Calu3 (cell line): ENCODE data around the gene RBM33. TPM values are rescaled to one million over a fixed set of nuclear protein-coding genes. Genes with fewer than 3 reads are reported as not detected.

Experiments
- BruUV-seq: library from RNA; stranded (reverse); fragments of 400-500 nt; replicated peaks from 2 replicates; lab custom pipeline; 2021; lab: Mats Ljungman, UMichigan
- CTCF ChIA-PET: fragments of 300-600 bp; sonication (Branson Sonifier 250); formaldehyde crosslinking; loops from one replicate; lab custom pipeline; 2022; ENCODE audit warnings: antibody characterized with exemption; lab: Charles Lee
- DNase-seq: peaks from one replicate; pipeline ENCODE4 v3.0.0; 2022
- H3K27ac Mint-ChIP-seq: one replicate; pipeline ENCODE4 v1.8.0; 2022; ENCODE audit warnings: mixed read lengths; ENCODE audit not compliant: unreplicated experiment
- H3K27me3 Mint-ChIP-seq: one replicate; pipeline ENCODE4 v1.8.0; 2022; ENCODE audit warnings: mixed read lengths; ENCODE audit not compliant: unreplicated experiment
- H3K36me3 Mint-ChIP-seq: one replicate; pipeline ENCODE4 v1.8.0; 2022; ENCODE audit warnings: mild to moderate bottlenecking, moderate library complexity, mixed read lengths; ENCODE audit not compliant: insufficient read depth, unreplicated experiment
- H3K4me1 Mint-ChIP-seq: one replicate; pipeline ENCODE4 v1.8.0; 2022; ENCODE audit warnings: mild to moderate bottlenecking, low read depth, mixed read lengths; ENCODE audit not compliant: unreplicated experiment
- H3K4me3 Mint-ChIP-seq: one replicate; pipeline ENCODE4 v1.8.0; 2022; ENCODE audit warnings: mild to moderate bottlenecking, low read depth, moderate library complexity, mixed read lengths; ENCODE audit not compliant: unreplicated experiment
- H3K9me3 Mint-ChIP-seq: one replicate; pipeline ENCODE4 v1.8.0; 2022; ENCODE audit warnings: low read depth, mixed read lengths; ENCODE audit not compliant: unreplicated experiment
- CTCF ChIP-seq: fragments of 200-600 bp; IDR thresholded peaks from one replicate; pipeline ENCODE4 v1.8.0; 2022; ENCODE audit warnings: antibody characterized with exemption; ENCODE audit not compliant: unreplicated experiment
- intact Hi-C: fragments of 100-400 bp; cut with micrococcal nuclease; formaldehyde crosslinking; loops from one replicate; pipeline ENCODE4 v1.10.0; 2022; ENCODE audit not compliant: unreplicated experiment
- total RNA-seq: library from RNA; stranded (reverse); gene quantifications from 2 replicates; pipeline ENCODE4 v1.2.3, GENCODE V29; 2022

RBM33 gene
- total RNA-seq, 1 experiment from 2014 or later: 82.9 TPM

DNA sequence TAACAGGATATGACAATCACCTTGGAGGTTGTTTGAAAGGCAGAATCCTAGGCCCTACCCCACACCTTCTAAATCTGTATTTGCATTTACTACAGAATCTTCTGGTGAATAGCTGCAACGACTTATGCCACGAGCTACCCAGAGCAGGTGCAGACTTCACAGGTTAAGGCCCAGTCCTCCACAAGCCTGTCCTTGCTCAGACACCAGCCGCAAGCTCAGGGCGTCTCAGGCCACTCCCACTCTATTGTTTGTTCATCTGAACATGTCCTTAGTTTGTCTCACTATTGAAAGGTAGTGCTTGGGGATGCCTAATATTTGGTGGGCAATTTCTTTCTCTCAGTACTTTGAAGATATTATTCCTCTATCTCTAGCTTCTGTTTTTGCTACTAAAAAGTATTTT is 18.9 kb upstream of the RBM33 start:
- DNase-seq: no peak
- Mint-ChIP-seq H3K4me3 (no peak overlapping the region), H3K4me1 (no peaks in the 10 kb centered on the region), H3K27me3 (no peaks in the 10 kb centered on the region), H3K27ac (no peak overlapping the region), H3K9me3 (peaks cover 8% of the 10 kb centered on the region), H3K36me3 (no peaks in the 10 kb centered on the region)
- CTCF ChIA-PET: no interaction called here
- no TSS peak for BruUV-seq
- TF ChIP-seq CTCF: no peak
- intact Hi-C loops: no loop called here

DNA sequence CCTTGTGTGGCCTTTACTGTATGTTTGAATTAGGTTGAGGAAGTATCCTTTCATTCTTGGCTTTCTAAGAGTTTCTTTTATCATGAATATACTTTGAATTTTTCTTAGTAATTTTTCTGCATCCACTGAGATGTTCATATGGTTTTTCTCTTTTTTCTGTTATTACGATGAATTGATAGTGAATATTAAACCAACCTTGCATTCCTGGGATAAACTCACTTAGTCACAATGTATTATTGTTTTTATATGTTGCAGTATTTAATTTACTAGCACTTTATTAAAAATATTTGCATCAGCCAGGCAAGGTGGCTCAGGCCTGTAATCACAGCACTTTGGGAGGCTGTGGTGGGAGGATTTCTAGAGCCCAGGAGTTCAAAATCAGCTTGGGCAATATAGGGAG is 15.3 kb upstream of the RBM33 start:
- Mint-ChIP-seq H3K27me3 (no peaks in the 10 kb centered on the region), H3K9me3 (peaks cover 12% of the 10 kb centered on the region), H3K4me1 (no peaks in the 10 kb centered on the region), H3K27ac (no peak overlapping the region), H3K4me3 (no peak overlapping the region), H3K36me3 (no peaks in the 10 kb centered on the region)
- intact Hi-C loops: no loop called here
- CTCF ChIA-PET: no interaction called here
- TF ChIP-seq CTCF: no peak
- no TSS peak for BruUV-seq
- no peak for DNase-seq

GRCh38 chr7:155631155-155631554 is 13.3 kb upstream of the RBM33 start:
- CTCF ChIA-PET: no interaction called here
- Mint-ChIP-seq H3K36me3 (no peaks in the 10 kb centered on the region), H3K4me3 (no peak overlapping the region), H3K27ac (no peak overlapping the region), H3K4me1 (no peaks in the 10 kb centered on the region), H3K27me3 (no peaks in the 10 kb centered on the region), H3K9me3 (peaks cover 15% of the 10 kb centered on the region)
- no peak for DNase-seq
- BruUV-seq: no TSS peak
- no peak for TF ChIP-seq CTCF
- intact Hi-C loops: no loop called here

DNA sequence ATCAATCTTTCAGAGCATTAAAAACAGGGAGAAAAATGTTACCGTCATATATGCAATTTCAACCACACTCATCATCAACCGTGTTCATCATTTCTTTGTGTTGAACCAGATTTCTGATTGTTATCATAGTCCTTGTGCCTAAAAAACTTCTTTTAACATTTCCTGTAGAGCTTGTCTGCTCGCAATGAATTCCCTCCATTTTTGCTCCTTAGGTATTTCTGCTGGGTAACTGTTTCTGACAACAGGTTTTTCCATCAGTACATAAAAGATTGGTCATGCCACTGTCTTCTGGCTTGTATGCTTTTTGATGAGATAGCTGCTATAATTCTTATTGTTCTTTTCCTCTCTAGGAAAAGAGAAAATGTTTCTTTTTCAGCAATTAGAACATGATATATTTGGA is 8.6 kb upstream of the RBM33 start:
- no peak for DNase-seq
- H3K4me1 Mint-ChIP-seq: no peaks in the 10 kb centered on the region
- peaks cover 9% of the 10 kb centered on the region for H3K36me3 Mint-ChIP-seq
- no peak overlapping the region for H3K27ac Mint-ChIP-seq
- peaks cover 31% of the 10 kb centered on the region for H3K9me3 Mint-ChIP-seq
- H3K27me3 Mint-ChIP-seq: no peaks in the 10 kb centered on the region
- no peak for TF ChIP-seq CTCF
- intact Hi-C loops: no loop called here
- no TSS peak for BruUV-seq
- CTCF ChIA-PET: no interaction called here
- H3K4me3 Mint-ChIP-seq: no peak overlapping the region
